Stimulated activated CD4-positive, alpha-beta T cell treated with anti-CD3 and anti-CD28 coated beads, Interleukin-12 subunit alpha, Interleukin-12 subunit beta, amount 100 ng/mL, for 24 hours (primary cell): ENCODE measurements around the gene MS4A13.
"Not testable (repeated sequence)": the region's sequence is repeated elsewhere in the genome, so short reads cannot be mapped to it uniquely, and the experiment has no call there.

Source experiments
- DNase-seq, 2 experiments: peaks; one replicate each; pipeline ENCODE4 v3.0.0-alpha.2; 2020; ENCODE audit warnings: low read depth in 2 of 2

MS4A13 gene, protein sequence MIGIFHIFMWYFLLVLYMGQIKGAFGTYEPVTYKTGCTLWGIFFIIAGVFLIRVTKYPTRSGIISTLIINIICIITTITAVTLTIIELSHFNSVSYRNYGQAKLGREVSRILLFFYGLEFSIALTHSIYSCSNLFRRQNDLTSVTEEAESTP

GRCh38 chr11:60515144-60515855, at the start of gene MS4A13:
Gene MS4A13, plus strand, starts transcription at chr11:60515392. Its CDS starts 2,692 bp downstream, at chr11:60518084.
- no peak for DNase-seq

- no peak for DNase-seq
Observed at GRCh38 chr11:60468829-60469228, 46.4 kb upstream of the MS4A13 start.

DNA sequence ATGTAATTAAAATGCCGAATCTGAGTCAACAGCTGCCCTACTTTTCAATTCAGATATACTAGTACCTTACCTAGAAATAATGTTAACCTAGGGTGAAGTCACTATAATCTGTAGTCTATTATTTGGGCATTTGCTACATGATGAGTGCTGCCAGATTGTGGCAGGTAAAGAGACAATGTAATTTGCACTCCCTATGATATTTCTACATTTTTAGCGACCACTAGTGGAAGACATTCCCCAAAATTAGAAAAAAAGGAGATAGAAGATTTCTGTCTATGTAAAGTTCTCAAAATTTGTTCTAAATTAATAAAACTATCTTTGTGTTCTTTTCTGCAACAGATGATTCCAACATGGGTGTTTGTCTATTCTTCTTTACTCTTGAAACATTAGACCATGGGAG, 45.5 kb upstream of the MS4A13 start:
- DNase-seq, result no peak

GRCh38 chr11:60477035-60477445, 38.2 kb upstream of the MS4A13 start:
- no peak for DNase-seq

DNA sequence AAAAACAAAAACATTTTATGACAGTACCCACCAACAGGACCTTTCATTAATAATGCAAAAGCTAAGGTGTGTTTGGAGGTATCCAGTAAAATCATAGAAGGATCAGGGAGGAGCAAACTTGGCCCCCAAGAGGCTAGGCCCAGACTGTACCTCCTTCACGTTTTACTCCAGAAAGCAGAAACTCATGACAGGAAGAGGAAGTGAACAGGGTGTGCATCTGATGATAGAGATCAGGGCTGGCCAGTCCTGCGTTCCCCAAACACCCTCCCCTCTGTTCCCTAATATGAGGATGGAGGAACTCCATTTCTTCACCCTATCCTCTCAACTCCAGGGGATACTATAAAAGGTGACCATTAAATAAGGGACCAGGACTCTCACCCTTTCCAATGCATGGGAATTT, 32.8 kb upstream of the MS4A13 start:
- DNase-seq, result no peak

GRCh38 chr11:60485987-60486386, 29.2 kb upstream of the MS4A13 start:
- no peak for DNase-seq

DNA sequence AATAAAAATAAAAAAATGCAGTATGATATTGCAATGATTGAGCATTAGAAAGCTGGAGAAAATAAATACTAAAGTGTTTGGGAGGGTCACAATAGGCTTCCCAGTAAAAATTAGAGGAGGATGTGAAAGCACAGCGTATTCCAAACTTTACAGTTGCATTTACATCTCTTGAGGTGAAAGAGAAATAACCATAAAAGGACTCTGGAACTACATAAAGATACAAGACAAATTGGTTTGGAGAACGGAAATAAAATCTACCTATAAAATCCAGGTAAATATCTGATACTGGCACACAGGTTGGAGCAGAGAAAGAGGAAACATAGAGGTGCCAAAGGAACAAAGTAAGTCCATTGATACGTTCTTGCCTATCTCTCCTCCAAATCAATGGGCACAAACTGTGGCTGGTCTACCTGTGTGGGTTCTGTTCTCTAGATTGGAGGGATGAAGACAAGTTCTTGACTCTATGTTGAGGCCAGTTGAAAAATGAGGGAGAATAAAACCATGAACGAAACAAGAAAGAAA, 22.6 kb upstream of the MS4A13 start, which contains the start of gene MS4A12:
MS4A12 (plus strand) TSS at position 291 of the 522 bp plus-strand sequence. CDS start 4,541 bp downstream, outside the sequence.
- DNase-seq, result no peak

DNA sequence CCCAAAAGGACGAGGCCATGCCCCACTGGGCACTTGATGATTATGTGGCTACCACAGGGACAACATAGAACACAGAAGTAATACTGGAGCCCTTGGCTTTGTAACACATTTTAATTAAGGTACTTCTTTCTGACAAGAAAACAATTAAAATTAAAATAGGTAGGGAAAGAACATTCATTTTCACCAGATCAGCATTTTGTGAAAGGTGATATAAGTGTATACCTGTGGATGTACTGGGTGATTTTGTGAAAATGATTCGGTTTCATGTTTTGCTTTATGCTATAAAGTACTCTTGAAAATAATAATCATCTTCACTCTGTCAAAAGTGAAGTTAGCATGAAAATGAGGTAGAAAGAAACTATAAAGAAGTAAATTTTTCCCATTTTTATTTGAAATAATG, 21.7 kb upstream of the MS4A13 start:
- no peak for DNase-seq

DNA sequence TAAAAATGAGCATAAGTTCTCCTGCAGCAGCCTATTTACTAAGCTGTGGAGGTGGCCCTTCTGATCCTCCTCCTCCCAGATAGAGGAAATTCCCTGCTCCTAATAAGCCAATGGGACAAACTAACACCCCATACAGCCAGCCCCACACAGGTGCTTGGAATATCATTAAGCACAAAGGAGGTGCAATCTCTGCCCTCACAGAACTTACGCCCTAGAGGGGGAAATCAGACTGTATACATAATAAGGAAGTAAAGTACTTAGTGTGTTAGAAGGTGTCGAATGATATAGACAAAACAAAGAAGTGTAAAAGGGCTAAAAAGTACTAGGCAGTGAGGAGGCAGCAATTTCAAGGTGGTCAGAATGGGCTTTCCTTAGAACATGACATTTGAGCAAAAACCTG, 16.8 kb upstream of the MS4A13 start:
- no peak for DNase-seq

GRCh38 chr11:60498853-60499252, 16.3 kb upstream of the MS4A13 start:
- DNase-seq, result no peak

GRCh38 chr11:60500276-60500910, 14.8 kb upstream of the MS4A13 start:
- DNase-seq, result no peak

DNA sequence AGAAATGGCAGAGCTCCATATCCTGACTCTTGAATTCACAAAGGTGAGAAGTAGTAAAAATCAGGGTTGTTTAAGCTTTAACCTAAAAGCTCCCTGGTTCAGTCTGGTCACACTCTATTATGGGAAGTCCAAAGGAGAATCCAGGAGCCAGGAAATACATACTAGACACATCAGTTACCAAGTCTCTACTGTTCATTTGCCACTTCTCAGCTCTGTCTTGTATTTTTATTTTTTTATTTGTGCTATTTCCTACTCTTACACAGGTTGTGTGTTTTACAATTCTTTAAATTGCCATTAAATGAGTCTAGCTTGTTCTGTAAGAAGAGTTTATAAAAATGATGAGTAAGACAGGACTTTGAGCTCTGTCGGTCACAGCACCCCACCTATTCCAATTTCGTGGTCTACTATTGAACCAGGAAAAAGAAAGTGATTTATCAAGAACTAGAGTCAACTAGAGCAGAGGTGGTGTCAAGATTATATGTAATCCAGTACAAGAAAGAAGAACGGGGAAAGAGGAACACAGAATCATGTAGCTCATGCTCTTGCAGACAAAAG, 12.9 kb upstream of the MS4A13 start:
- DNase-seq, result no peak

- DNase-seq, result peak in 1 of 2 experiments; percentile 6
Observed at GRCh38 chr11:60504219-60504905, 10.8 kb upstream of the MS4A13 start.

DNA sequence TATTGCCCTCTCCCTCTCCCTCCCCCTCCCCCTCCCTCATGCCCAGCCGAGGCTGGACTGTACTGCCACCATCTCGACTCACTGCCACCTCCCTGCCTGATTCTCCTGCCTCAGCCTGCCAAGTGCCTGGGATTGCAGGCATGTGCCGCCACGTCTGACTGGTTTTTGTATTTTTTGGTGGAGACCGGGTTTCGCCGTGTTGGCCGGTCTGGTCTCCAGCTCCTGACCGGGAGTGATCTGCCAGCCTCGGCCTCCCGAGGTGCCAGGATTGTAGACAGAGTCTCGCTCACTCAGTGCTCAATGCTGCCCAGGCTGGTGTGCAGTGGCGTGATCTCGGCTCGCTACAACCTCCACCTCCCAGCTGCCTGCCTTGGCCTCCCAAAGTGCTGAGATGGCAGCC, 5.6 kb upstream of the MS4A13 start:
- not testable (repeated sequence) for DNase-seq

- not testable (repeated sequence) for DNase-seq
Observed at GRCh38 chr11:60510209-60510608, 5.0 kb upstream of the MS4A13 start.

- DNase-seq, result no peak
Observed at GRCh38 chr11:60511393-60511792, 3.8 kb upstream of the MS4A13 start.

DNA sequence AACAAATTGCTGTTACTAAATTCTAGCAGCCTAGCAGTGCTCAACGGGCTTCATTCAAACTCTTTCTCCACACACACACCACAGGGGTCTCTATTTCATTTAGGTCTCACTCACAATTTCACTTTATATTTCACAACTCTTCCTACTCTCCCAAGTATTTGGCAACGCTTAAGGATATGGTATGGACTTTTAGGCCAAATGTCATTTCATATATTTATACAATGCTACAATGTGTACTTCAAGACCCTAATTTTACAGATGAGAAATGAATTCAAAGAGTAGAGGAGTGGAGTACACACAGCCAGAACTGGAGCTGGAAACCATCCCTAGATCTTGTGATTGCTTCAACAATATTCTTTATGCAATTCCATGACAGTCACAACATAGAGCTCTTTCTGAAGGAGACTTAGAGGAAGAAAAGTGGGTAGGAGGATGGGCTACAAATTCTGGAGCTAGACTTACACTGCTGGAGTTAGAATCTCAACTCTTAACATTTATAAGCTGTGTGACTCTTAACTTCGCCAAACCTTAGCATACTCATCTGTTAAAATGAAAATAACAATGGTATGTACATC, 2.5 kb upstream of the MS4A13 start:
- DNase-seq, result no peak

DNA sequence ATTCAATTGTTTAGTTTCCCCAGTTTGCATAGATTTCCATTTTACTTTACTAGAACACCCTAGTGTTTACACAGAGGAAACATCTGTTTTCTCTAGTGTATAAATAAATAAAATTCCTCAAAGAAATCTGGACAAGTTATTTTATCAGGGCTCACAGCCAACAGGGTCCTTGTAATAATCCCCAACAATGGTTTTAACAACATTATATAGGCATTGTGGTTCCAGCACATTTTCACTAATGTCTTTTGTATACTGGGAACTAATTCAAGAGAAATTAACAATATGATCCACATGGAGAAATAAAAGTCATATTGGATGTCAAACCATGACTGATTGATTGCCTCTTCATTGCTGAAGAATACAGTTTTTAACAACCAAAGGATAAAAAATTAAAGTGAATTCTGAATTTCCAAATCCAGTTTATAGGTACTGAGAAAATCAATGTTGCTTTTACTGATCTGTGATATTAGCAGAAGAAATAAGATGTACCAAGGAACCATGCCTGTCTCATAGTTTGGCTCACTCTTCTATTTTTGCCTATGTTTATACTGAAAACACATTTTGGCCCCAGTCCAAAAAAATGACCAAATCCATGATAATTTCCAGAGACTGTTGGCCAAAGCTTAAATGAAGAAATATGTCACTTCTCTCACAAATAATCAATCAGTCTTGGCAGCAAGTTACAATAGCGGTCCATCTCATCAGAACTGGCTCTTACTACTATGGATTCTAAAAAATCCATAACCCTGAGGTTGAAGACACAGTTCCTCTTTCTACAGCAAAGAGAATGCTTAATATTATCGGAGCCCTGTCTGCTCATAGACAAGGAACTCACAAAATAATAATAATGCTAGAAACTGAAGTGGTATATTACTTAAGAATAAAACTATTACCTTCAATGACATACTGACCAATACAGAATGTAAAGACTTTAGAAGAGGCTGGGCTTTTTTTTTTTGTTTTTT, 1.4 kb upstream of the MS4A13 start:
- no peak for DNase-seq

- DNase-seq, result no peak
Observed at GRCh38 chr11:60528465-60528864, 13.3 kb downstream of the MS4A13 start.

- no peak for DNase-seq
Observed at GRCh38 chr11:60528934-60529333, 13.7 kb downstream of the MS4A13 start.
